Testis (tissue), 3 donors: ENCODE data around the gene DHRS4L2. TPM values are rescaled to one million over a fixed set of nuclear protein-coding genes. Genes with fewer than 3 reads are reported as not detected.

ENCODE experiments used
- DNase-seq: peaks from one replicate; pipeline ENCODE4 v3.0.0-alpha.2; 2019
- H3K27ac ChIP-seq, 2 donors: fragments of 200-600 bp; sonication (generic); one replicate each; pipeline ENCODE4 v1.5.1; 2019
- H3K27me3 ChIP-seq: fragments of 200-600 bp; sonication (generic); one replicate; pipeline ENCODE4 v1.5.1; 2019
- H3K36me3 ChIP-seq: fragments of 200-600 bp; sonication (generic); one replicate; pipeline ENCODE4 v1.5.1; 2017; ENCODE audit warnings: low read depth; ENCODE audit errors: missing control alignments
- H3K4me1 ChIP-seq: fragments of 200-600 bp; sonication (generic); one replicate; pipeline ENCODE4 v1.5.1; 2019
- H3K4me3 ChIP-seq, 2 donors: fragments of 200-600 bp; sonication (generic); one replicate each; pipeline ENCODE4 v1.5.1; 2017 to 2019
- H3K9me3 ChIP-seq: fragments of 200-600 bp; sonication (generic); one replicate; pipeline ENCODE4 v1.5.1; 2017
- CTCF ChIP-seq, 3 experiments: fragments of 450-650 bp in 2 of 3; fragments of 200-600 bp in 1 of 3; sonication (generic) in 1 of 3; IDR thresholded peaks; one replicate each; pipeline ENCODE4 v1.5.1; 2016 to 2019; ENCODE audit warnings: antibody characterized with exemption in 3 of 3, mild to moderate bottlenecking in 2 of 3, moderate library complexity in 1 of 3
- POLR2A ChIP-seq: fragments of 450-650 bp; IDR thresholded peaks from one replicate; pipeline ENCODE4 v1.6.1; 2017; ENCODE audit warnings: antibody characterized with exemption, mild to moderate bottlenecking, moderate library complexity
- WGBS, 2 donors: methylation state at CpG; one replicate each; pipeline ENCODE4 v1.1.5; 2018; 5-methylcytosine and 5-hydroxymethylcytosine counted together
- intact Hi-C: fragments of 100-400 bp; cut with DNase I; formaldehyde crosslinking; loops from one replicate; pipeline ENCODE4 v1.15.1; 2023; ENCODE audit warnings: low total_unique reads
- polyA plus RNA-seq: library from polyadenylated mRNA; stranded (reverse); fragments of 350-450 nt; fragmentation: Illumina TruSeq; extraction: RNeasy Lipid Tissue Mini Kit (QIAGEN cat#74804); gene quantifications from one replicate; pipeline ENCODE4 v1.2.3, GENCODE V29; 2014; ENCODE audit warnings: low read depth, low replicate concordance; ENCODE audit not compliant: insufficient read depth
- total RNA-seq, 2 donors: library from RNA; depleted of rRNA; stranded (reverse); fragments of >200 nt; gene quantifications; one replicate each; pipeline ENCODE4 v1.2.3, GENCODE V29; 2016

Gene DHRS4L2
- total and polyA plus RNA-seq, 3 donors from 2014 or later = 15.7 to 23.4 (median 22.4) TPM

- Histone ChIP-seq H3K27ac (peak overlapping the region; percentile 48 to 59), H3K9me3 (no peaks in the 10 kb centered on the region), H3K27me3 (no peaks in the 10 kb centered on the region), H3K4me3 (peak overlapping the region; percentile 64 to 70), H3K36me3 (no peaks in the 10 kb centered on the region), H3K4me1 (peaks cover 8% of the 10 kb centered on the region)
- WGBS, 2 donors = 16 to 17% methylated on average over 17 to 20 of the region's 20 CpGs
- DNase-seq = peak; percentile 21
- TF ChIP-seq POLR2A (no peak), CTCF (IDR thresholded peaks at IDR 0.05) (no peak)
- intact Hi-C loops = no loop called here
Measured at GRCh38 chr14:24051176-24051788, 62.6 kb downstream of the DHRS4L2 start.

GRCh38 chr14:24051789-24052655 lies 63.3 kb downstream of the DHRS4L2 start, which contains the start of gene CARMIL3:
Gene CARMIL3, plus strand, starts transcription at chr14:24052009. Its CDS starts 145 bp downstream, at chr14:24052154.
- intact Hi-C loops = no loop called here
- Histone ChIP-seq H3K4me1 (peaks cover 8% of the 10 kb centered on the region), H3K9me3 (no peaks in the 10 kb centered on the region), H3K27ac (peak within 1 kb of the TSS; percentile 48 to 59), H3K4me3 (peak within 1 kb of the TSS; percentile 64 to 70), H3K36me3 (no peaks in the 10 kb centered on the region), H3K27me3 (no peaks in the 10 kb centered on the region)
- 0 to 1% methylated on average over 31 to 48 of the region's 92 CpGs for WGBS, 2 donors
- DNase-seq = peak; percentile 77
- no peak for TF ChIP-seq POLR2A
- TF ChIP-seq CTCF (IDR thresholded peaks at IDR 0.05) = no peak

- Histone ChIP-seq H3K36me3 (no peaks in the 10 kb centered on the region), H3K27ac (no peak overlapping the region), H3K27me3 (no peaks in the 10 kb centered on the region), H3K4me1 (peaks cover 8% of the 10 kb centered on the region), H3K9me3 (no peaks in the 10 kb centered on the region), H3K4me3 (peak overlapping the region; percentile 64 to 70)
- no peak for DNase-seq
- WGBS, 2 donors = 27 to 45% methylated on average over 15 to 20 of the region's 20 CpGs
- TF ChIP-seq POLR2A = no peak
- no peak for TF ChIP-seq CTCF (IDR thresholded peaks at IDR 0.05)
- intact Hi-C loops = no loop called here
Measured at GRCh38 chr14:24052656-24053547, 64.2 kb downstream of the DHRS4L2 start.

DNA sequence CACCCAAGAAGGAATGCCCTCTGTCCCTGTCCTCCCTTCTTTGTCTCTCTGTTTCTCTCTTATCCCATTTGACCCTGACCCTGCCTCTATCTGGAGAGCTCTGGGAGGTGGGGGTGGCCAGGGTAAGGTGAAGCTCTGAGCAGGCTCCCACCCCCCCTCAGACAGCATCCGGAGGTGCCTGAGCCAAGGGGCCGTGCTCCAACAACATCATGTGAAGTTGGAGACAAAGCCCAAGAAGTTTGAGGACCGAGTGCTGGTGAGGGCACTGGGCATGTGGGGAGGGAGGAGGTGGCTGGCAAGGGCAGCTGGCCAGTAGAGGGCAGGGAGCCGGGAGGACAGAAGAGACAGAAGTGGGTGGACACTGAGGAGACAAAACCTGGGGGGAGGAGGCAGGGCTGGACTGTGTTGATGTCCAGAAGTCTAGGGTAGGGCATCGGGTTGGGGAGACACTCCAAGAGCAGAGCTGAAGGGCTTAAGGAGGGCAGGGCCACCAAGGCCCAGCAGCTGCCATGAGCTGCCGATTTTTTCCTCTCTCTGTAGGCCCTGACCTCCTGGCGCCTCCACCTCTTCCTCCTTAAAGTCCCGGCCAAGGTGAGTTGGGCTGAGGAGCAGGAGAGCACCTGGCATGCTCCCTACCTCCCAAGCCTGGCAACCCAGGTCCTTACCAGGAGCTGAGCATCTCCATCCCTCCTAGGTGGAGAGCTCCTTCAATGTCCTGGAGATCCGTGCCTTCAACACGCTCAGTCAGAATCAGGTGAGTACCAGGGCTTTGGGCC lies 65.0 kb downstream of the DHRS4L2 start:
- TF ChIP-seq POLR2A = no peak
- no peak for TF ChIP-seq CTCF (IDR thresholded peaks at IDR 0.05)
- Histone ChIP-seq H3K4me1 (peaks cover 8% of the 10 kb centered on the region), H3K4me3 (no peak overlapping the region), H3K27me3 (no peaks in the 10 kb centered on the region), H3K27ac (no peak overlapping the region), H3K9me3 (no peaks in the 10 kb centered on the region), H3K36me3 (no peaks in the 10 kb centered on the region)
- DNase-seq = no peak
- 73 to 83% methylated on average over 8 to 10 of the region's 10 CpGs for WGBS, 2 donors
- intact Hi-C loops = no loop called here
